GM21381 (cell line): ENCODE data around the gene CGREF1.

Source experiments
- ATAC-seq: cut with Tn5 transposase; IDR thresholded peaks from one replicate; pipeline ENCODE4 v1.9.1; 2021; ENCODE audit warnings: mild to moderate bottlenecking, moderate library complexity; ENCODE audit not compliant: unreplicated experiment

CGREF1 gene, protein sequence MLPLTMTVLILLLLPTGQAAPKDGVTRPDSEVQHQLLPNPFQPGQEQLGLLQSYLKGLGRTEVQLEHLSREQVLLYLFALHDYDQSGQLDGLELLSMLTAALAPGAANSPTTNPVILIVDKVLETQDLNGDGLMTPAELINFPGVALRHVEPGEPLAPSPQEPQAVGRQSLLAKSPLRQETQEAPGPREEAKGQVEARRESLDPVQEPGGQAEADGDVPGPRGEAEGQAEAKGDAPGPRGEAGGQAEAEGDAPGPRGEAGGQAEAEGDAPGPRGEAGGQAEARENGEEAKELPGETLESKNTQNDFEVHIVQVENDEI

DNA sequence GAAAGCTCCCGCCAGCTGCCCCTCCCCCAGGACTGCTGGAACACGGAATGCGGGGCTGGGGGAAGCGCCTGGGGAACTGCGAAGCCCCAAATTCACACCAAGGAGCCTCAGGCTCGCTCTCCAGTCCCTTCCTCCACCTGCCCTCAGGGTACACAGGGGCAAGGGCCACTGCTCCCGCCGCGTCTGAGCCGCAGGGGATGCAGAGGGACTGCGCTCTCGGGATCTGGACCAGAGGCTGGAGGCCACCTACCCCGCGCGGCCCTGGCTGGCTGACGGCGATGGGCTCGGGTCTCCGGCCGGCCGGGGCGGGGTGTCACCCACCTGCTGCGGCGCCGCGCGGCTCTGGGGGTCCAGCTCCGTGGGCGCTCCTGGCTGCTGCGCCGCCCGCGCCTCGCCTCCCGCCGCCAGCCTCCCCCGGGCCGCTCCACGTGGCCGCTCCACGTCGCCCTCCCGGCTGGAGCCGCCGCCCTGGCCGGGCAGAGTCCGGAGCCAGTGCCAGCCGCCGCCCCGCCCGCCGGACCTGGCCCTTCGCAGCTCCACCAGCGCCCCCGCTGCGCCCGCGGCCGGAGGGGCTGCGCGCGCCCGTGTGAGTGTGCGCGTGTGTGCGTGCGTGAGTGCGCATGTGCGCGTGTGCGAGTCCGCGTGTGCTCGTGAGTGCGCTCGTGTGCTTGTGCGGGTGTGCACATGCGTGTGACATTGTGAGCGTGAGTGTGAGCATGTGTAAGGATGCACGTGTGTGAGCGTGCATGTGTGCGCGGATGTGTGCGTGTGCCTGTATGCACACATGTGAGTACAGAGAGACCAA lies at the start of gene CGREF1:
Gene CGREF1, minus strand, starts transcription at position 604 of the 805 bp plus-strand sequence. CDS start 14,762 bp downstream, outside the sequence.
- no peak for ATAC-seq

DNA sequence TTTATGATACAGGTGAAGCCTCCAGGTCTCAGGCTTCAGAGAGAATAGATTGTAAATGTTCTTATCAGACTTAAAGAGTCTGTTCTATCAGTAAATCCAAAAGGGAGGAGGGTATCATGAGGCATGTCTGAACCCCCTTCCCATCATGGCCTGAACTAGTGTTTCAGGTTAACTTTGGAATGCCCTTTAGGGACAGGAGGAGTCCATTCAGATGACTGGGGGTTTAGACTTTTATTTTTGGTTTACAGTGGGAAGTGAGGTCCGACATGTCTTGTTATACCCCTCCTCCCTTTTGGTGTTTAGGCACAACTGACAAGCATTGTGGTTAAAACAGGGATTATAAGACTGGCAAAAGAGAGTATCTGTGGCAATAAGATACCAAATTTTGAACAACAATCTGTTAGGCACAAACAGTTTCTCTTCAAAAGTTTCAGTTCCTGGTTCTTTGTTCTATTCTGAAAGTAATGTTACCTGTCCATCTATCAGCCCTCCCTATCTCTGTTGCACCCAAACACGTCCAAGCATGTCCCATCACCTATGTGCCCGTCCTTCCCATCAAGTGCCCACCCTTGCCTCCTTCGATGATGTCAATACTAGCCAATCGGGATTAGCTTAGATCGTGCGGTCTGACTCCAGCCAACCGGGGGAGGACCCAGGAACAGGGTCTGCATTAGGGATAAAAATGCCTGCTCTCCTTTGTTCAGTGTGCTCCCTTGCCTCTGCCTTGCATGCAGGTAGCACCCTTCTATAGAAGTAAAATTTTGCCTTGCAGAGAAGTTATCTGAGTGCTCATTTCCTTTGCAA lies 46.2 kb upstream of the CGREF1 start:
- ATAC-seq: no peak

DNA sequence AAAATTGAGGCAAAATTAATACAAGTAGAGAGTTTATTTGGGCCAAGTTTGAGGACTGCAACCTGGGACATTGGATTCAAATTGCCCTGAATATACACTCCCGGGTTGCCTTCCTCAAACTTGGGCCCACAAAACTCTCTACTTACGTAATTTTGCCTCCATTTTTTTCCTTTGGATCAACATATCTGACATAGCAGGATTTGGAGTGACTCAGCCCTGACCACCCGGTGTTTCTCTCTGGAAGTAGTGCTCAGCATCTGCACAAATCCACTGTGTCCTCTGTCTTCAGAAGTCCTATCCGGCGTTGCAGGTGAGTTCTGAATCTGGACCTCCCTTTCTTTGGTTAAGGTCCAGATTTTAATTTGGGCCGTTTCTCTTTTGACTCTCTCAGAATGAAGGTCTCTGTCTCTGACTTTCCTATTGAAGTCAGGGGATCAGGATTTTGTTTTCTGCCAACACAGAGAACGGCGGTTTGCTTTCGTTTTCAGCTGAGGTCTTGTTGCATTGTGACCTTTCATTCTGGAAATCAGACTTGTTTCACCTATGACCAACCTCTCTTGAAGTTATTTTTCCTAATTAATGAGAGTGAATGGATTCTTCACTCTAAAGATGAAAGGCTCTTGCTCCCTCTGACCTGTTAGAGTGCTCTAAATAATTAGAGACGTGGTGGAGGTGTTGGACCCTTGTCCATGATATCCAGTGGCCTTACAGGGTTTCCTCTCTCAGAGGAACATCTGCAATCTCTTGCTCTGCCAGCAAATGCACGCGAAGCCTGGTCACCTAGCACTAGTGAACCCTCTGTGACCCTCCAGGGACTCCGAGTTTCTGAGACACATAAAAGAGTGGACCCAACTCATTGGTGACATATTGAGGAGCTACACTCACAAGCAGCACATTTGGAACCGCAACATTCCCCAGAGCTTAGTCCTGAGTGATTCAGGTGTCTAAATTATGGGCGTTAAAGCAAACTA lies 43.5 kb upstream of the CGREF1 start:
- ATAC-seq: no peak

DNA sequence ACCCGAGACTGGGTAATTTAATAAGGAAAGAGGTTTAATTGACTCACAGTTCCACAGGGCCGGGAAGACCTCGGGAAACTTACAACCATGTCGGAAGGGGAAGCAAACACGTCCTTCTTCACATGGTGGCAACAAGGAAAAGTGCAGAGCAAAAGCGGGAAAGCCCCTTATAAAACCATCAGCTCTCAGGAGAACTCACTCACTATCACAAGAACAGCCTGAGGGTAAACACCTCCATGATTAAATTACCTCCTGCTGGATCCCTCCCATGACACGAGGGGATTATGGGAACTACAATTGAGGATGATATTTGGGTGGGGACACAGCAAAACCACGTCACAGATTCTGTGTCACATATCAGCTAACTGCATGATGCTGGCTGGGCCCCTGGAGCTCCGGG lies 41.3 kb upstream of the CGREF1 start:
- ATAC-seq: no peak

DNA sequence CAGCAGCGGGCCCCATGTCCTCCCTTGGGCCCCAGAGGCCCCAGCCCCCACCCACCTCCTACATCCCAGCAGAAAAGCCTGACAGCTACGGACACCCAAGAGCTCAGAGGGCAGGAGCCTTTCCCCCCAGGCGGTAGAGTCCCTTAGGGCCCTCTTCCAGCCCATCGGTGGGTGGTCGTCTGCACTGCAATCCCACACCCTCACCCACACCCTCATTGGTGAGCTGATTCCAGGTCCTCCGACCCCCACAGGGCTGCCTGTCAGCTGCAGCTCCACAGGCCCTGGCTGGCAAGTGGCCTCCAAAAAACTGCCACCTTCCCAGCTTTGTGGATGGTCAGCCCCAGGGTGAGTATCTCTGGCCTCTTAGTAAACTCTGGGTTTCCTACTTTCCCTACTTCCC lies 40.3 kb upstream of the CGREF1 start:
- no peak for ATAC-seq

DNA sequence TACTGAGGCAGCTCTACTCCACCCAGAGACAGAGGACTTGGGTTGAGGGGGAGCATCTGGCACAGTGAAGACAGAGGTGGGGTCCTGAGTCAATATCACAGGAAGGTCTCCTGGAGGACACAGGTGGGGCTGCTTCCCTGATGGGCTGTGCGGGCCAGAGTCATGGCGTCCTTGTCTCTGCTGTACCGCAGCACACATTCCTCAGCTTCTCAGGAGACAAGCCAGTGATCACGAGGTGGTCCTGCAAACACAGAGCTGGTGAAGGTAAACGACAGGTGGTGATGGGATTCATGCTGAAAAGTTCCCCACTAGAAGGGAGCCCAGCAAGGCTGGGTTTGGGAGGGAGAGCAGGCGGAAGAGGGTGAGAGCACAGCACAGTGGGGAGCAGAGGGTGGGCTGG lies 39.5 kb upstream of the CGREF1 start:
- no peak for ATAC-seq

DNA sequence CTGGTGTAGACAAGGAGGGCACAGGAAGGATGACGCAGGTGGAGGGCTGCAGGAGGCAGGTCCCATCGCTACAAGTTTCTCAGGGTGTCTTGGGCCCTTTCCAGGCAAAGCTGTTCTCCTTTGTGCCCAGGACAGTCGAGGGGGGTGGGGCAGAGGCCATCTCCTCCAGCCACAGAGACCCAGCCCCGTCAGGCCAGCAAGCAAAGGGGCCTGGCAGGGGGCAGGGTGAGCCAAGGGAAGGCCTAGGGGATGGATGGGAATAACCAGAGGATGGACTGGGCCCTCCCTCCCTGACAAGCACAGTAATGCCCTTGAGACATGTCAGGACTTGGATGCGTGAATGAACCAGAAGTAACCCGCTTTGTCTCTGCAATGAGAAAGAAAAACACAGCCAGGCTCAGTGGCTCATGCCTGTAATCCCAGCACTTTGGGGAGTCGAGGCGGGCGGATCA lies 36.2 kb upstream of the CGREF1 start:
- ATAC-seq: no peak

DNA sequence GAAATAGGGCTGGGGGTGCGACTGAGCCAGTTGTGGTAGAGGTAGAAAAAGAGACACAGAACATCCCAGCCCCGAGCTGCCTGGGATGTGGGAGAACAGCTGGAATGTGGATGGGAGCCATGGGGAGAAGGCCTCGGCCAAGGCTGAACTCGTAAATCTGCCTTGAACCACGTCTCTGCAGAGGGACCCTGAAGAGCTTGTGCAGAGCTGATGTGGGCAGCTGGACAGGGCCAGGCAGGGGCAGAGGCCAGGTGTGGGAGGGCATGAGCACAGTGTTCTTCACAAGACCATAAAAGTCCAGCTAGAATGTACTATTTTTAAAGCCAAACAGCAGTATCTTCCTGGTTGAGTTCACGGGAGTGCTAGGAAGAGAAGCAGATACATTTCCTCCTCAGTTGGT lies 35.6 kb upstream of the CGREF1 start:
- no peak for ATAC-seq

DNA sequence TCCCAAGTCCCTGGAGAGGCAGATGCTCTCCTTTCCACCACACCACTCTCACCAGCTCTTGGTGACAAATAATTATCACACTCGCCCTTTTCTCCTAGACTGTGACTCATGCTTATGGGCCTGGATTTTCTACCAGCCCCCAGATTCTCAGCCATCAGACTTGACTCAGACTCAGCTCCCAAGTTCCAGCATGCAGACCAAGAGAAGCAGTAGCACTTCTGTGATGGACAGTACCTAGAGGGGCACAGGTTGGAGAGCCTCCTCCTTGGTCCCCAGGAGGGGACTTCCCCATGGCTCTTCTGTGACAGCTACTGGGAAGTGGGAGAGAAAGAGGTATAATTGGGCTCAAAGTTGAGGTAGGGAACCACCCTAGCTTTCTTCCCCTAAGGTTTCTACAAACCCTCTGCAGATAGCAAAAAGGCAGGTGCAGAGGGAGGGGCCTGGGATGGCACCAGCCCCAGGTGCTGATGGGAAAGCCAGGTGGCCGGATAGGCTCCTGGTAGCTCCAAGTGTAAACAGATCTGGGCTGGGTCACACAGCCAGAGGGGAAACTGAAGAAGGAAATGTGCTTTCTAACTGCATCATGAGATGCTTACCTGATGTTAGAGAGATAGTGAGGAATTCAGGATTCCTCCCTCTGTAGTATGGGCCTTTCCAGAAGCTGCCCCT lies 34.0 kb upstream of the CGREF1 start:
- no peak for ATAC-seq

DNA sequence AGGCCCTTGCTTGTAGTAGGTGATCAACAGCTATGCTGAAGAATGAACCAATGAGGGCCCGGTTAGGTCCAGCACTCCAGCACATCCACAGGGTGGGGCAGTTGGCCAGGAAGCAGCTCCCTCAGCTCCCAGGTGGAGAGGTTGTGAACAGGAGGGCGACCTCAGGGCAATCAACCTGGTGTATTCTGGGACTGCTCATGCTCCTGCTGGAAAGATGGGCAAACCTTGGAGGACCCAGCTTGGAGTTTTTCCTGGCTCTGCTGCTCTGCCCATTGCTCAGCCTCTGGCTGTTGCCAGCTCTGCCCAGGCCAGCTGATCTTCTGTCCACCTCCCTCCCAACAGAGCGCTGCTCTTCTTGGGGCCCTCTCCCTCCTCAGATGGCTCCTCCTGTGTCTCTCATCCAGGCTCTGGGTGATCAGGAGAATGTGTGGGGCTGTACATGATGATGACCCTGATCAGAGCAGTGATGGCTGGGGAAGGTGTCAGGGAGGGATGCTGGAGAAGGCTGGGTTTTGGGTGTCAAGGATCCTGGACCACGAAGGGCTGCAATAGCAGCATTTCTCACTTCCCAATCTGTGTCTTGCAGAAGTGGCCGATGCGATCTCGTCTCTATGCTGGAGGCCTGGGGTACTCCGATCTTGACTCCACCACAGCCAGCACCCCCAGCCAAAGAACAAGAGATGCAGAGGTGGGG lies 33.3 kb upstream of the CGREF1 start:
- no peak for ATAC-seq

DNA sequence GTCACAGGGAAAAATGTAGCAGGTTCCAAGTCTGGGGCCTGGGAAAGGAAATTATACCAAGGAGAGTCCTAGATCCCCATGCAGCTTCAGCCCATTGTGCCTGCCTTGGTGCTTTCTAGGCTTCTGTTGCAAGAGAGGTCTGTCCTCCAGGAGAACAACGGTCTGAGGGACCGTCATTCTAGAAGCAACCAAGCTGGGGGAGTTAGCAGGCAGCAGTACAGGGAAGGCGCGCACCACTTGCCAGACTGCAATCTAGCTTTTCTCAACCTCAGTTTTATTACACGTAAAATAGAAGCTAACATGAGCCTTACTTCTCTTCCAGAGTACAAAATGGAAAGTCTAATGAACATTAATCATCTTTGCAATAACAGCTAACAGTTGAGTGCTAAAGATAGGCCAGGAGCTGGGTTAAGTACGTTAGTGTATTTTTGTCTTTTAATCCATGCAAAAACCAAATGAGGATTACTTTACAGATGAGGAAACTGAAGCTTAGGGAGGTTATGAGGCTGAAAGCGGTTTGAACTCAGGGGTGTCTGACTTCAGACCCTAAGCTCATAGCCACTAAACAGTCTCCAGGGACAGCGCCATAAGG lies 31.8 kb upstream of the CGREF1 start:
- no peak for ATAC-seq

DNA sequence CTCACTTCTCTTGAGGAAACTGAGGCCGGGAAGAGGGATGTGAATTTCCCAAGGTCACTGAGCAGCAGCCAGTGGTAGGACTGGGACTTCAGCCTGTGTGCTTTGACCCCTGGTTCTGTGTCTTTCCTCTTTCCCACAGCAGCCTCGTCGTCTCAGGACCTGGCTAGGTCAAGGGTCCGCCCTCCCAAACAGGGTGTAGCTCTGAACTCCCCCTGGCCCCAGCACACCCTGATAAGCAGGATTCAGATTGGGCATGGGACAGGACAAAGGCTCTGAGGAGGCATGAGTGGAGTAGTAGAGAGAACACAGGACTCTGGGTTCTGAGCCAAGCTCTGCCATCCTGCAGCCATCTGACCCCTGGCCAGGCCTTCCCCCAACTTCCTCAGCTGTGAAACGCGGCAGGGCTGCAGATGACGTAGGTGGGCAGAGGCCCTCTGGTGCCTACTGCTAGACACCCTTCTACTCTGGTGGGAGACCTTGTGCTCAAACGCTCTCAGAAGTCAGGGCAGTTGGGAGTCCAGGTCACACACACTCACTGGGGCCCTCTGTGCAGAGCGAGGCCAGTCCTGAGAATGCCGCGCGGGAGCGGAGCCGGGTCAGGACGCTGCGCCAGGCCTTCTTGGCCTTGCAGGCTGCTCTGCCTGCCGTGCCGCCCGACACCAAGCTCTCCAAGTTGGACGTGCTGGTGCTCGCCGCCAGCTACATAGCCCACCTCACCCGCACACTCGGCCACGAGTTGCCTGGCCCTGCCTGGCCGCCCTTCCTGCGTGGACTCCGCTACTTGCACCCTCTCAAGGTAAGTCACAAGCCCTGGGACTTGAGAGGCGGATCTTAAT lies 30.9 kb upstream of the CGREF1 start:
- ATAC-seq: no peak

DNA sequence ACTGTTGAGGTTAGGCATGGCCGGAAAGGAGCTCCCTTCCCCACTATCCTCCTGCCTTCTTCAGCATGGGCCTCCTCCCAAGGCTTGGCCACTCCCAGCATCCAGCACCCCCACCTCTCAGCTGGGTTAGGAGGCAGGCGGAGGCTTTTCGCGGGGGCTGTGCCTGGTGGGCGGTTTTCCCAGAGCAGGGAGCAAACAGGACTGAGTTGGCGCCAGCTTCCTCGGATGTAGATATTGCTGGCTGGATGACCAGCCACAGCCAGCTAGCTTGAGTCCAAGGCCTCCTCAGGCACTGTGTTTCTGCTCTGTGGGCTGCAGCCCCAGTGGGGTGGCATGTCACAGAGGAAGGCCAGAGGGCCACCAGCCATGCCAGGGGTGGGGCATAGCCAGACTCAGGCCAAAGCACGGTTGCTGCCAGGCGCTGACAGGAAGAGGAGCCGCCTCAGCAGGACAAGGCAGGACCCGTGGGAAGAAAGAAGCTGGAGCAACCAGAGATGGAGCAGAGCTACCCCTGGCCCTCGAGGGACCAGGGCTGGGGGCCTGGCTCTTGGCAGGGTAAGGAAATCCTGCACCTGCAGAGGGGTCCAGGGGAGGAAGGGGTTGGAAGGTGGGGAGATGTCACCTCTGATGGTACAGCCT lies 30.0 kb upstream of the CGREF1 start, which contains the start of gene TCF23:
Gene TCF23, plus strand, starts transcription at position 204 of the 639 bp plus-strand sequence. Its CDS starts 130 bp downstream, at position 334.
- ATAC-seq: no peak

DNA sequence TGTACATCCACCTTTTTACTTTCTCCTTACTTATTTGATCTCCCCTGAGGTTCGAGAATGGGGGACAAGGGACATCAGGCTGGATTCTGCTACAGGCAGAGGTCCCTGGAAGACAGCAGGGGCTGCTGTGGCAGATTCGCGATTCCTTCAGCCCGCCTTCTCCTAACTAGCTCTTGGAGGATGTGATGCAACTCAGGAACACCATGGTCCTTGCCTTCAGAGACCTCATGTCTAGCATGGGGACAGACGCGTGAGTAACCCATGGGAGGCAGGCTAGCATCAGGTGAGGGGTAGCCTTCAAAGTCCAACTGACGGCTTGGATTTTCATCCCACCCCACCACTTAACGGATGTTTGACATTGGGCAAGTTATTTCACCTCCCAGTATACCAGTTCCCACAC lies 29.0 kb upstream of the CGREF1 start:
- no peak for ATAC-seq

DNA sequence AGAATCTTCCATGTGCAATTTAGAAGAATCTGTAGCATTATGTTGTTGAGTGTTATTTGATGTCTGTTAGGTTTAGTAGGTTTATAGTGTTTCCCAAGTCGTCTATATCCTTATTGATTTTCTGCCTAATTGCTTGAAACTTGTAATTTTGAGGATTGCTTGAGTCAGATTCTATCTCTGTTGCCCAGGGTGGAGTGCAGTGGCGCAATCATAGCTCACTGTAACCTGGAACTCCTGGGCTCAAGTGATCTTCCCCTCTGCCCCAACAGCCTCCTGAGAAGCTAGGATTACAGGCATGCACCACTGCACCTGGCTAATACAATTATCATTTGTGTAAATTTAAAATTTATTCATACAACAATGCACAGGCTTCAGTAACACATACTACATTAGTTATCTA lies 26.8 kb upstream of the CGREF1 start:
- ATAC-seq: no peak

DNA sequence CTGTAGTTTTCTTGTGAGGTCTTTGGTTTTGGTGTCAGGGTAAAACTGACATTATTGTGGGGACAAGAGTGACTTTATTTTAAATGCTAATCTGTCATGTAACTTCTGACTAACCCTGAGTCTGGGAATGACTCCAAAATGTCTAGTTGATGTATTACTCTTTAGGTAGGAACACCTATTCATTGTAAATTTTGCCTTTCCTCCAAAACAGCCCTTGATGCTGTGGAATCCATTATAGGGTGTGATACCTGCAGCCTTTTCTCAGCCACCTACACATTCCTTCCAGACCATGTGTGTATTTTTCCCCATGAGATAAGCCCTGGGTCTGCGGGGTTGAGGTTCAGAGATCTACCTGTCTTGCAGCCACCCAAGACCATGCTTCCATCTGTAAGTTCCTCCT lies 24.4 kb upstream of the CGREF1 start:
- no peak for ATAC-seq

DNA sequence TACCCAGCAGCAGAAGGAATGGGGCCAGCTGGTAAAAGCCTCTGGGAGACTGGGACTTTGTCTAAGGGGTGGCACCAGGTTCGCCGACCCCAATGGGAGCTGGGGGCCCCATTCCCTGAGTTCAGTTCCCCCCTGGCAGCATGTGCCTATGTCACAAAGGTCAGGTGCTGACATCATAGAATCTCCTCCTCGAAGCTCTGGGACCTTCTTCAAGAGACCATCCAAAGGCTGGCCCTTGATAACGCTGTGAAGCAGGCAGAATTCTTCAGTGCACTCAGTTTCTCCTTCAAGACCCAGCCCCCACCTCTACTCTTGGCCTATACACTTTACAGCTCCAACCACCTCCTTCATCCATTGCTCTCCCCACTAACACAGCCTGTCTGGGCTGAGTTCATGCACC lies 20.4 kb upstream of the CGREF1 start, which contains the start of gene PRR30:
Gene PRR30, minus strand, starts transcription at position 101 of the 400 bp plus-strand sequence. CDS start 1,081 bp downstream, outside the sequence.
- no peak for ATAC-seq
